HK-2 (cell line): ENCODE measurements around the gene DDX21.
"Not testable (repeated sequence)": the region's sequence is repeated elsewhere in the genome, so short reads cannot be mapped to it uniquely, and the experiment has no call there.

Experiments used
- DNase-seq: peaks from one replicate; pipeline ENCODE4 v3.0.0-alpha.2; 2018; ENCODE audit not compliant: unreplicated experiment

DDX21 gene

GRCh38 chr10:68955832-68956532 lies at the start of gene DDX21:
Gene DDX21, plus strand, starts transcription at chr10:68956170. Its CDS starts 56 bp downstream, at chr10:68956226.
- DNase-seq, result peak; percentile 92

- no peak for DNase-seq
Measured at GRCh38 chr10:68924593-68924992, 31.4 kb upstream of the DDX21 start.

GRCh38 chr10:68925489-68925888 lies 30.5 kb upstream of the DDX21 start:
- DNase-seq, result no peak

GRCh38 chr10:68929157-68929556 lies 26.8 kb upstream of the DDX21 start:
- DNase-seq, result not testable (repeated sequence)

GRCh38 chr10:68929888-68930287 lies 26.1 kb upstream of the DDX21 start:
- DNase-seq, result not testable (repeated sequence)

- not testable (repeated sequence) for DNase-seq
Measured at GRCh38 chr10:68932860-68933259, 23.1 kb upstream of the DDX21 start.

GRCh38 chr10:68934994-68935393 lies 21.0 kb upstream of the DDX21 start:
- DNase-seq, result no peak

- DNase-seq, result no peak
Measured at GRCh38 chr10:68938117-68938516, 17.9 kb upstream of the DDX21 start.

- DNase-seq, result no peak
Measured at GRCh38 chr10:68938884-68939283, 17.1 kb upstream of the DDX21 start.

- DNase-seq, result not testable (repeated sequence)
Measured at GRCh38 chr10:68940917-68941316, 15.1 kb upstream of the DDX21 start.

GRCh38 chr10:68950598-68950997 lies 5.4 kb upstream of the DDX21 start:
- DNase-seq, result no peak

GRCh38 chr10:68954904-68955303 lies 1.1 kb upstream of the DDX21 start:
- DNase-seq, result no peak

- DNase-seq, result peak; percentile 60
Measured at GRCh38 chr10:68955355-68955831, 577 bp upstream of the DDX21 start.

GRCh38 chr10:68957284-68957615 lies 1.3 kb downstream of the DDX21 start:
- DNase-seq, result no peak

GRCh38 chr10:68957654-68958053 lies 1.7 kb downstream of the DDX21 start:
- DNase-seq, result no peak

GRCh38 chr10:68959695-68960527 lies 3.9 kb downstream of the DDX21 start:
- no peak for DNase-seq

- no peak for DNase-seq
Measured at GRCh38 chr10:68963151-68963550, 7.2 kb downstream of the DDX21 start.

GRCh38 chr10:68973975-68974374 lies 18.0 kb downstream of the DDX21 start:
- no peak for DNase-seq

GRCh38 chr10:68975936-68976473 lies 20.0 kb downstream of the DDX21 start:
- not testable (repeated sequence) for DNase-seq

- DNase-seq, result not testable (repeated sequence)
Measured at GRCh38 chr10:68979738-68980137, 23.8 kb downstream of the DDX21 start.

GRCh38 chr10:68981074-68981473 lies 25.1 kb downstream of the DDX21 start:
- no peak for DNase-seq

GRCh38 chr10:68982389-68982788 lies 26.4 kb downstream of the DDX21 start:
- no peak for DNase-seq

- DNase-seq, result no peak
Measured at GRCh38 chr10:68987611-68988010, 31.6 kb downstream of the DDX21 start.
